Ovary (tissue), 3 donors: Measurements from ENCODE around the gene IFITM2.

Experiments
- CTCF ChIP-seq, 3 donors: fragments of 450-650 bp in 2 of 3; fragments of 200-600 bp in 1 of 3; IDR thresholded peaks; one replicate each; pipeline versions ENCODE4 v1.5.1 to v1.8.0; 2016 to 2022; ENCODE audit warnings: antibody characterized with exemption in 3 of 3, mild to moderate bottlenecking in 1 of 3
- EP300 ChIP-seq: sonication (generic); formaldehyde crosslinking; IDR thresholded peaks from one replicate; pipeline ENCODE4 v1.6.1; 2017; ENCODE audit warnings: antibody characterized with exemption
- POLR2A ChIP-seq: fragments of 450-650 bp; IDR thresholded peaks from one replicate; pipeline ENCODE4 v1.6.1; 2017; ENCODE audit warnings: antibody characterized with exemption, mild to moderate bottlenecking, moderate library complexity
- donor health status: DM: no; HTN: no; CAD: no.

GRCh38 chr11:267491-267994, 40.1 kb upstream of the IFITM2 start:
- TF ChIP-seq CTCF (IDR thresholded peaks at IDR 0.05) (no peak), EP300 (no peak), POLR2A (no peak)
